GM21825 (cell line): ENCODE data around the gene CAVIN2.

Source experiments
- ATAC-seq: cut with Tn5 transposase; IDR thresholded peaks from one replicate; pipeline ENCODE4 v1.9.1; 2021; ENCODE audit warnings: mild to moderate bottlenecking, moderate library complexity; ENCODE audit not compliant: unreplicated experiment

Gene CAVIN2, protein sequence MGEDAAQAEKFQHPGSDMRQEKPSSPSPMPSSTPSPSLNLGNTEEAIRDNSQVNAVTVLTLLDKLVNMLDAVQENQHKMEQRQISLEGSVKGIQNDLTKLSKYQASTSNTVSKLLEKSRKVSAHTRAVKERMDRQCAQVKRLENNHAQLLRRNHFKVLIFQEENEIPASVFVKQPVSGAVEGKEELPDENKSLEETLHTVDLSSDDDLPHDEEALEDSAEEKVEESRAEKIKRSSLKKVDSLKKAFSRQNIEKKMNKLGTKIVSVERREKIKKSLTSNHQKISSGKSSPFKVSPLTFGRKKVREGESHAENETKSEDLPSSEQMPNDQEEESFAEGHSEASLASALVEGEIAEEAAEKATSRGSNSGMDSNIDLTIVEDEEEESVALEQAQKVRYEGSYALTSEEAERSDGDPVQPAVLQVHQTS

DNA sequence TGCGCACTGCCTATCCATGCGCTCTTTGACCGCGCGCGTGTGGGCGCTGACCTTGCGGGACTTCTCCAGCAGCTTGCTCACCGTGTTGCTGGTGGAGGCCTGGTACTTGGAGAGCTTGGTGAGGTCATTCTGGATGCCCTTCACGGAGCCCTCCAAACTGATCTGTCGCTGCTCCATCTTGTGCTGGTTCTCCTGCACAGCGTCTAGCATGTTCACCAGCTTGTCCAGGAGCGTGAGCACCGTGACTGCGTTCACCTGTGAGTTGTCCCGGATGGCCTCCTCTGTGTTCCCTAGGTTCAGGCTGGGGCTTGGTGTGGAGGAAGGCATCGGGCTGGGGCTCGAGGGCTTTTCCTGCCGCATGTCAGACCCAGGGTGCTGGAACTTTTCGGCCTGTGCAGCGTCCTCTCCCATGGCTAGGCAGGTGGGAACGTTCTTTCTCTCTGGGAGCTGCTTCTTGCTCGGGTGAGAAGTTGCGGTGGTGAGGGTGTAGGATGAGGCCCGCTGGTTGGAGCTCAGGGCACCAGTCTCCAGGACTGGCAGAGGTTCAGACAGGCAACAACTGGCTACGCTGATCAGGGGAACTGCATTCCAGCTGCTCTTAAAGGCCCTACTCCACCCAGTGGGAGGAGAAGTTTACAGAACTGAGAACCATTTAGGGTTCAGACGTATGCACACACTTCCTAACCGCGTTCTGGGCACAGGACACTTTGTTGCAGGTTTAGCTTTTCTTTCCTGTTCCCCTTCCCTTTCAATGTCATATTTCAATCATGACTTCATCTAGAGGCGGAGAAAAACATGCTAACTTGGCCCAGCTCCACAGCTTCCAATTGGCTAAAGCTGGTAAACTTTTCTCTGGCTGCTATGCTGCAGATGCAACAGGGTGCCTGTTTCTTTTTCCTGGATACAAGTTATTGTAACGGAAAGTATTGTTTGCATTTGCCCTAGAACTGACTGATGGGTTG lies at the start of gene CAVIN2:
CAVIN2 (minus strand) TSS at position 574 of the 962 bp plus-strand sequence; CDS start at position 411, 163 bp downstream.
- no peak for ATAC-seq

DNA sequence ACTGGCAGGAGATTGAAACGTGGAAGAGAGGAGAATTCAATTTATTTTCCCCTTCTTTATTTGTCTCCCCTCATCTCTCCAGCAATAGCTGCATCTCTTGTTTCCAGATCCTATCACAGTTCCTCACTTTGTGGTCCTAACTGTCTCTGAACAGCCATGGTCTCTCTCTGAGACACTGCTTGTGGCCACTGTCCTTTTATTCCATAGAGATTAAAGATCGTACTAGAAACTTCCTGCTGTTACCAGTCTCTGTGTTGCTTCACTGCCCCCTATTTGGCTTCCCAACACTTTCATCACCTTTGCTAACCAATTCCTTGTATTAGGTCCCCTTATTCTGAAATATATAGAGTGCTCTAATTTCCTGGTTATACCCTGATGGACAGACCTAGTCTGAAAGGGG lies 48.9 kb upstream of the CAVIN2 start:
- ATAC-seq = no peak

DNA sequence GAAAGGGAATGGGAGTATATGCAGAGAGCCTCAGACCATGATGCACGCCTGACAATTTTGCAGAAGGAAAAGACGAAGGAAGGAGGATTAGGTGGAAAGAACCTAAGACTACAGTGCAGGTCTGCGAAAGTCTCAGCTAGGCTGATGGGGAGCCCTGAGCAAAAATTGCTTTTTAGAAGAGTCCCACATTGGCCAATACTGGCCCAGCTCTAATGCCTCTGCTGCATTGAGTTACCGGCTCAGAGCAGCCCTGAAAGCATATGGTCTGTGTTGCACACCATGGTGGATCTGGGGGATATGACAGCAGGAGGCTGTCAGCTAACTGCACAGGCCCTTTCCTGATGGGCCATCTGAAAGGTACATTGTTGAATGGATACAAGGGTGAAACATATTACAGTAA lies 48.3 kb upstream of the CAVIN2 start:
- ATAC-seq = no peak

DNA sequence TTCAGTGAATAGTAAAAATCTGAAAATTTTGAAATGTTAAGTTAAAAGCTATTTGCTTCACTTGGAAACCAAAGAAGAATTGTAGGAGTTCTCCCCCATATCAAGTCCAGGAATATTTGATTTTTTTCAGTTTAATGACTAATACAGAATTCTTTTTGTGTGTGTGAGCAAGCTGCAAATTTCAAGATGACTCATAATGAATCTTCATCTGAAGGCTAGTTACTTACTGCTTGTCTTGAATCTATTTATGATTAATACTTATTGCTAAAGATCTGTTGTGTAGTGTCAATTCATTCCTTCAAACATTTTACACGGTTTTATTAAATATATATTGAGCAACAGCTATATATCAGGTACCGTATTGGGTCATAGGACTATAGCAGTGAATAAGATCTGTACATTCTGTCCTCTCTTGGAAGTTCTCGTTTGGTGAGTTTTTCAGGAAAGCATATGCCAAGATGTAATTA lies 47.8 kb upstream of the CAVIN2 start:
- no peak for ATAC-seq

DNA sequence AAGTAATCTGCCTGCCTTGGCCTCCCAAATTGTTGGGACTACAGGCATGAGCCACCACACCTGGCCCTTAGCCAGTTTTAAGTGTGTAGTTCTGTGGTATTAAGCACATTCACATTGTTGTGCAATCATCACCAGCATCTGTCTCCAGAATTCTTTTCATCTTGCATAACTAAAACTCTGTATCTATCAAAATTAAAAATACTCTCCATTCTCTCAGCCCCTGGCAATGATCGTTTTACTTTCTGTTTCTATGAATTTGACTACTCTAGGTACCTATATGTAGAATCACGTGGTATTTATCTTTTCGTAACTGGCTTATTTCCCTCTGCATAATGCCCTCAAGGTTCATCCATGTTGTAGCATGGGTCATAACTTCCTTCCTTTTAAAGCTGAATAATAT lies 45.5 kb upstream of the CAVIN2 start:
- no peak for ATAC-seq

DNA sequence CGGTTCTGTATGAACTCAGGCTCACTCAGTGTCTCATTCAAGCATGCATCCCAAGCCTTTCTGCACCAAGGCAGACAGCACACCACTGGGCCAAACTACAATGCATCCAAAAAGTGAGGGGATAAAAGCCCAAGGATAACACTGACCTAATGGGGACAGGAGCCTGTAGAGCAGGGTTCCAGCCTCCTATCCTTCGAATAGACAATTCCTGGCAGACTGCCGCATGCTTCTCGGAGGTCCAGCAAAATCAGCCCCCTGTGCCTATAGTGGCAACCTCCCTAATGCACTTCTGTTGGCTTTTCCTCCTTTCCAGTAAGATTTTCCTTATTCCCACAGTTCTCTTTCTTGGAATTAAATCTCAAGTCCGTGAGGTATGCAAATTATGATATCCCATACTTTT lies 44.8 kb upstream of the CAVIN2 start:
- ATAC-seq = no peak

DNA sequence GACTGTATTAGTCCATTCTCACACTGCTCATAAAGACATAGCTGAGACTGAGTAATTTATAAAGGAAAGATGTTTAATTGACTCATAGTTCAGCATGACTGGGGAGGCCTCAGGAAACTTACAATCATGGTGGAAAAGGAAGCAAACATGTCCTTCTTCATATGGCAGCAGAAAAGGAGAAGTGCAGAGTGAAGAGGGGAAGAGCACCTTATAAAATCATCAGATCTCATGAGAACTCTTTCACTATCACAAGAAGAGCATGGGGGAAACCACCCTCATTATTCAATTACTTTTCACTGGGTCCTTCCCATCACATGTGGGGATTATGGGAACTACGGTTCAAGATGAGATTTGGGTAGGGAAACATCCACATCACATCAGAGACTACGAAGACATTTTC lies 43.0 kb upstream of the CAVIN2 start:
- no peak for ATAC-seq

DNA sequence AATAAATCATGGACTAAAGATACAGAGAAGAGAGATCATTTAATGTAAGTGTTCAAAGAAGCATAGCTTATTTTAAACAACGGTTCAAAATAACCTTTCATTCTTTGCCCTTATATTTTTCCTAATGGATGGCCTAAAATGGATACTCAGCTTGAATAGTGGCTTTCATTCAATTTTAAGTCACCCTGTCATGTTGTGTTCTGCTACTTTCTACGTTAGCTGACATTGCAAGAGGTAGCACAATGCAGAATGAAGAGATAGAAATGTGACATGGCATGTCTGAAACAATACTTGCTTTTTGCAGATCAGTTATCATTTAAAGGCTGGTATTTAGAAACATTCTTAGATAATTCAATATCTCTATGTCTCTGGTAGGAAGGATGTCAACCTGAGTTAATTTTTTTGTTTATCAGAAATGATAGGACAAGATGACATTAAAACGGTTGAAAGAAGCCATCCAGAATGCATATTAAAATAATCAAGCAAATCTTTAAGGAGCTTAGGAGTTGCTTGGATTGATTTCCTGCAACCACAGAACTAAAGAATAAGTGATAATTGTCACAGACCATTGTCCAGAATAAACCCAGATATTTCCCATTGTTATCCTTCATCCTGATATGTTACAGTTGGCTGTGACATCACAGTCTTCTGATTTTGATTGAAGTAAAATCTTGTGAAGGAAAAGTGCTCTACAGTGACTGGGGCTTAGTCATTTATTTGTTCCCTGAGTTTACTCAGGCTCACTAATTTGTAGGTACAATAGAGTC lies 41.7 kb upstream of the CAVIN2 start:
- no peak for ATAC-seq

DNA sequence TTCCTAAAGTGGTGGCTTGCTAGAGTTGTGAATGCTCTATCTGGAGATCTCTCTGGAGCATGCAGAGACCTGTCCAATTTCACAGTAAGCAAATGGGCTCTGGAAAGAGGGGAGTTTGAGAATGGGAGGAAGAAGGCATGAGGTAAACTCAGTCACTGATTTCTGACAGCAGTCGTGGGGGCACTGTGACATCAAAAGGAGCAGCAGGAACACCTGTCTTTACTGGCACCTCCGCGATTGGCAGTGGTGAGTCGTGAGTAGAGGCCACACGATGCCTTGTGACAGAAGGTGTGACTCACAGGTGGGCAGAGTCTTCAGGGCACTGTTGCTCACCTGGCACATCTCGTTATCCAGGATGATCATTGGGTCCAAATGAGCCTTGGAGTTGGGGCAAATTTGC lies 38.8 kb upstream of the CAVIN2 start:
- ATAC-seq = no peak

DNA sequence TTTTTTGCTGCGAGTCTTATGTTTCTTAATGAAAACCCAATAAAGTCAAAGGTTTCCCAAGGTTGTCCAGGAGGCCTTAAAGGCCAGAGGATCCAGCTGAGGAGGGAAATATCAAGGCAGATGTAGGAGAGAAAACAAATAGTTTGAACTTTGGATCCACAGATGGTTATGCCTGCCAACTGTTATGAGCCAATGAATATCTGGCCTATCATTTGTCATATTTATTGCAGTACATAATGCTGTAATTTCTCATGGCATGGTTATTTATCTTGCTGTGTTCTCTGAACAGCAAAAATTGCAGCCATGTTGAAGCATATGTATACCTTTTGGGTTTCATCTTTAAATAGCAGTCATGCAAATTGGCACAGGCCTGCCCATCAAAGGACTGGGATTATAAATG lies 38.2 kb upstream of the CAVIN2 start:
- no peak for ATAC-seq

DNA sequence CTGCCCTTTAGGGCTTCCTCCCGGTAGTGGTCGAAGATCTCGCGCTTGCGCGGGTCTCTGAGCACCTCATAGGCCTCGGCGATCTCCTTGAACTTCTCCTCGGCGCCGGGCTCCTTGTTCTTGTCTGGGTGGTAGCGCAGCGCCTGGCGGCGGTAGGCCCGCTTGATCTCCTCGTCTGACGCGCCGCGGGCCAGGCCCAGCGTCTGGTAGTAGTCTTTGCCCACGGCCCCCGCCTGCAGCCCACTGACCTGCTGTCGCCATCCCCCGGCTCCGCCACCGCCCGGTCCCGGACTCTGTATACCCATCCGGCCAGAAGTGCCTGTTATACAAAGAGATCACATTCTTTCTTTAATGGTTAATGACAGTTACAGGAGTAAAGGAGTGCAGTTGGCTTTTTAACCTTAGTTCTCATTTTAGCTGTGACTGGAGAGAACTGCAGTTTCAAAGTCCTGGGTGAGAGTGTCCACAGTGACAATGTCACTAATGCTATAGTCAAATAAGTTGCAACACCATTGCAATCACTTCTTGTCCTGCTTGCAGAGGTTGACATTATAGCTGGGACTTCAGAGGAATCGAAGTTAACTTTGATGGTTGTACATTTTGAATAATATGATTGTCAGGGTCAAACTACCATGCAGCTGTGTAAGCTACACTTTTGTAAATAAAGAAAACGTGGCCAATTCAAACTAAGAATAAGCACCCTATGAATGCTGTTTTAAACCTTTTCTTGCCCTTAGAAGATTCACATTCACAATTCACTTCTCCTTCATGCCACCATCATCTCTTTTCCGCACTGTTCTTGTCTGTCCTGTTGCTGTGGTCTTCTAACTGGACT lies 35.3 kb upstream of the CAVIN2 start:
- no peak for ATAC-seq

DNA sequence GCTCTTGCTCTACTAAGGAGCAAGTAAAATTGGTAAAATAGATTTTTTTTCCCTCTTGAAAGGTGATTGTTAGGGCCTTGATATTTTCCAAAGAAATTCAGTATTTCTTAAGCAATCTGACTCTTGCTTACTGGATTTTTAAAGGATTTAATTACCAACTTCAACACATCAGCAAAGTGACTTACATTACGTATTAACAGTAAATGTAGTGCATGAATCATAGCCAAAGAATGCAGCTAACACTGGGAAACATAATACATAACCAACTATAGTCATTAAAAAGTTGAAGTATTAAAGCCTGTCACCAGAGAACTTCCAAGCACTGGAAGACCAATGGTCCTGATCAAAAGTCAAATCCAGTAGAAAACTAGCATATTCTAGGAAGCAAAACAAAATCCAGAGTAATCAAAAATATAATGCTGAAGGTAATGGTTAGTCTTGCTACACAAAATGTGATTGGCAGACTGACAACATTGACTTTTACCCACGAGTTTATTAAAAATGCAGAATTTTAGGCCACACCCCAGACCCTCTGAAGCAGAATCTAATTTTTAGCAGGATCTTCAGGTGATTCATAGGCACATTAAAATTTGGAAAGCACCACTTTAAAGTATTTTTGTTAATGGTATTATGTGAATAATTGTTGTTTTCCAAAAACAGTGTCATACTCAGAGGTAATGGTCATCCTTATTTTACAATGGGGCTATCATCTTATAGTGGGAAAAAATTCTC lies 31.8 kb upstream of the CAVIN2 start:
- ATAC-seq = no peak

DNA sequence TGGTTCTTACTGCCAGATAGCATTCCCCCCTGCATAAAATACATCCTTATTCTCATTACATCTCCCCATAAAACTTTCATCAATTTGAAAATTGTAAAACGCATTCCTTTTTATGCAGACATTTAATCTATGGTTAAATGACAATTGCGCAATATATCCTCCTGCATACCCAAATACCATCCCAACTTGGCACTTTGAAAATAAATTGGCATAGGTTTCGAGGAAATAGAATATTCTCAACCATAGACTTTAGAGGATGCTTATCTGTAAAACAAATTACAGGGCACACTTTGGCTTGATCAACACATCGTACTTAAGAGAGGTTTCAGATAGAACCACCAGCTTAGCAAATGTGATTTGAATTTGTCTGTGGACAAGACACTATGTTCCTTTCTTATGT lies 31.0 kb upstream of the CAVIN2 start:
- ATAC-seq = no peak

DNA sequence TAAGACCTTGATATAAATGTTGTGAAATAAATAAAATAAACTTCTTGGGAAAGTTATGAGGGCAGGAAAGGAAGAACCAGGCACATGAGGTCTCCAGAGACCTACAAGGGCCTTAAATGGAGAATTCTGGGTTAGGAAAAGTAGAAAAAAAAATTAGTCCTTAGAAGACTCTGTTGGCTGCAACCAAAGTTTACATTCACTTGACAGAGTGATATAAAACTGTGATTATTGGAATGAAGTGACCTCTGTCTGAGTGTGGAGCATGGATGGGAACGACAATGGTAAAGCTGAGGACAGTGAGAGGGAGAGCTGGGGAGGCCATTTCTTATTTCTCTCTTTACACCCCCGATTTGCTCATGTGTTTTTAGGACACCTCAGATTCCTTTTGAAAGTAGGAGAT lies 29.0 kb upstream of the CAVIN2 start:
- ATAC-seq = no peak

DNA sequence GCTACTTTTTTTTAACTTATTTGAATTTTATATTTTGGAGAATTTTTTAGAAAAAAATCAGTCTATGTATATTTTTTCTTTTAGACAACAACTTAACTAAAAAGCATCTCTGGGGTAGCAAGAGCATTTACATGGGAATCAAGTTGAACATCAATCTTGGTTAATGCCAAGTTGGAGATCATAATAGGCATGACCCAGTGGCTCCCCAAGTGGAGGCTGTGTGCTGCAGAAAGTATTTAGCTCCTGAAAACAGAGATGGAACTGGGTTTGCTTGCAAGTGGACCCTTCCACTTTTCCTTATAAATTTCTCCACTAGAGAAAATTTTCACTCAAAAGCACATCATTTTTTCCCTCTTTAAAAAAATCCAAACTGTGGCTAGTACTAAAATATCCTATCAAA lies 23.9 kb upstream of the CAVIN2 start:
- ATAC-seq = no peak

DNA sequence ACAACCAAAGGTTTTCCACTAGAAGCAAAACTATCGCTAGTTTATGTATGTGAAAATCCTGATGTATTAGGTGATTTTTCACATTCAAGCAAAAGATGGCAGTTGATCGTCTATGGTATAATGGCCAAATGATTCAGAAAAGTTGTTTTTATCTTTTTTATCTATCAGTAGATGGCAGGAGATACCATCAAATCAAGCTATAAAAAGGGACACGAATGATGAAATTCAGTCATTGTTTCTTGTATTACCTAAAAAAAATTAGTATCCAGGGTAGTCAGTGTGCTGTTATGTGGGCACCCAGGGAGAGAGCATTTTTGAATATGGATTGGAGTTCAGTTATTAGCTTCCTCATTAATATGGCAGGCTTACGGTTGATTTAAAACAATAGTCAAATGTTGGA lies 22.9 kb upstream of the CAVIN2 start:
- no peak for ATAC-seq

DNA sequence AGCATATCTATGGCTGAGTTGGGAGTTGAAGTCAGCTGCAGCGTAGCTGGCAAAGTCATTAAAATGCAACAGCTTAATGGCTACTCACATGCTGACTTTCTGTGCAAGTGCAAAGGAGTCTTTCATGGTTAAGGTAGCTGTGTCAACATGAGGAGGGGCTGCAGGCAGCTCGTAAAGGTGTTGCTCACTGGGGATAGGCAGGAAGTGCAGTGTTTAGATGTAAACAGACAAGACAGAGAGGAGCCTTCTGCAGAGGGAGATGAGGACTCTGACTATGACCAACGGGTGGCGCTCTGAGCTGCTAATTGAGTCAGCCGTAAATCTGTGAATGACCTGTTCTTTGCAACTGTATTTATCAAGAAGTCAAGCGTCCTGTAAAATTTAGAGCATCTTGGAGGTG lies 22.3 kb upstream of the CAVIN2 start:
- ATAC-seq = no peak

DNA sequence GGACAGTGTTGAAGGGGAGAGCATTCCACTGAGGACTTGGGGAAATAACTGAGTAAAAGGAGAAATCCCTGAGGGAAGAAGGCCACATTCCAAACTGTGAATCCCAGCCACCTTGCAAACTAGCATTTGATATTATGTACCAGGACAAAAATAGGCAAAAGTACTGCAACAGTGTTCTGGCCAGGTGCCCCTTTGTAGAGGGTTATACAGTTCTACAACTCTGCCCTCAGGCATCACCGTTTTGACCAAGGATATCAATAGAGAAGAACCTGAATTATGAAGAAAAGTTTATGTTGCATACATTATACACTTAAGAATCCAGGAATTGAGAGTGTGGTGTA lies 20.6 kb upstream of the CAVIN2 start:
- no peak for ATAC-seq

DNA sequence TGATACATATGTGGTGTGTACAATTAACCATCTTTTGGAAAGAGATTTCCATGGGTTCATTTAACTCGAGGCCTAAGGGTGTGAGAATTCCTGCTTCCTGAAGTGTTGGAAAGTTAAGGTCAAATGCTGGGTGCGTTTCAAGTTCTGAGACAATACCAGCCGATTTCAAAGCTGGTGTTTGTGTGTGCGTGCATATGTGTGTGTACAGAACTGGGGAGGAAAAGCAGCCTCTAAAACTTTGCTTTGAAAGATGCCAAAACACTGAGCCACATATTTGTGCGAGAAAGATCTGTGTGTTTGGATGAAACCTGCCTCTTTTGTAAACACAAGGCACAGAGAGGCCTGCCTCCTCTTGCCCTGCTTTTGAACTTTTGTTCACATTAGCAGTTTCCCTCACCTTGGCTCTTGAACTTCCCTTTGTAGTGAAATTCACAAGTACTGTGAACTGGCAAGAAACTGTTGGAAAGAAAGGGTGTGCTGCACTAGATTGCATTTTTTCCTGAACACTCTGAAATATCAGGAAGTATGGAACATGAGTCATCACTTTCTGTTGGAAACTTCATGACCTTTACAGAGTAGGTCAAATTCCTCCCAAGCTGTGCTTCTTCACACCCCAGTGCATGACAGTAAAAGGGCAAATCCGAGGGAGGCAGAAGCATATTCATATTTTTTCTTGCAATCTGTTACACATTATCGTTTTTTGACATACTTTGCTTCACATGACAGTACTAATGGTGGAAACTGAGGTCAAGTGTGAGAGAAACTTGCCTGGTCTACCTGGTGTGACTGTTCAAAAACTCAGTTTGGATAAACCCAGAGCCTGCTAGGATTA lies 20.0 kb upstream of the CAVIN2 start:
- no peak for ATAC-seq
